HepG2 (cell line): Measurements from ENCODE around the gene ADI1. TPM values are rescaled to one million over a fixed set of nuclear protein-coding genes. Genes with fewer than 3 reads are reported as not detected.
A peak's percentile ranks its signal among the peaks of the same experiment; 100 is the strongest.

Experiments
- EHMT2 ChIP-seq: fragments of 200-600 bp; sonication (generic); IDR thresholded peaks from 2 replicates; pipeline ENCODE4 v1.7.0; 2017; ENCODE audit warnings: antibody characterized with exemption, low read depth, low read length, borderline replicate concordance
- RAD21 ChIP-seq: fragments of 450-650 bp; formaldehyde crosslinking; IDR thresholded peaks from 2 replicates; pipeline ENCODE4 v1.5.0; 2020; ENCODE audit warnings: mild to moderate bottlenecking
- SMAD9 ChIP-seq: sonication (generic); formaldehyde crosslinking; IDR thresholded peaks from 2 replicates; pipeline ENCODE4 v1.5.1; 2020; ENCODE audit warnings: mild to moderate bottlenecking, missing genetic modification reagents
- ZFP82 ChIP-seq: sonication (generic); formaldehyde crosslinking; IDR thresholded peaks from 2 replicates; pipeline ENCODE4 v1.5.1; 2020; ENCODE audit warnings: mild to moderate bottlenecking, missing genetic modification reagents, borderline replicate concordance
- ZMYM3 ChIP-seq: sonication (generic); formaldehyde crosslinking; IDR thresholded peaks from 2 replicates; pipeline ENCODE4 v1.5.1; 2020; ENCODE audit warnings: mild to moderate bottlenecking, missing genetic modification reagents
- ZNF263 ChIP-seq: sonication (generic); formaldehyde crosslinking; IDR thresholded peaks from 2 replicates; pipeline ENCODE4 v1.4.0; 2020; ENCODE audit warnings: missing genetic modification reagents
- ZNF296 ChIP-seq: sonication (generic); formaldehyde crosslinking; conservative IDR thresholded peaks from 2 replicates; pipeline ENCODE4 v1.5.0; 2020; ENCODE audit warnings: mild to moderate bottlenecking, missing genetic modification reagents
- ZNF567 ChIP-seq: sonication (generic); formaldehyde crosslinking; IDR thresholded peaks from 2 replicates; pipeline ENCODE4 v1.8.1; 2023; ENCODE audit warnings: mild to moderate bottlenecking, missing genetic modification reagents, borderline replicate concordance
- ZNF746 ChIP-seq: sonication (generic); formaldehyde crosslinking; IDR thresholded peaks from 2 replicates; pipeline ENCODE4 v1.8.0; 2022; ENCODE audit warnings: mild to moderate bottlenecking, missing genetic modification reagents
- ZNF790 ChIP-seq: sonication (generic); formaldehyde crosslinking; IDR thresholded peaks from 2 replicates; pipeline ENCODE4 v1.8.0; 2022; ENCODE audit warnings: missing genetic modification reagents, mild to moderate bottlenecking, borderline replicate concordance
- polyA plus RNA-seq, 8 experiments: library from polyadenylated mRNA; depleted of rRNA in 3 of 8; stranded (reverse) in 7 of 8; unstranded in 1 of 8; fragments of >200 nt; fragmentation: Illumina TruSeq in 4 of 8; extraction: Trizol in 4 of 8; gene quantifications; 2 replicates each; pipeline versions ENCODE4 v1.2.1 to v1.2.3, GENCODE V29; 2011 to 2016; ENCODE audit warnings: low read depth in 4 of 8, missing spikeins in 1 of 8, mixed read lengths in 1 of 8; ENCODE audit not compliant: insufficient read depth in 1 of 8
- total RNA-seq, 5 experiments: library from RNA; depleted of rRNA; stranded (reverse); fragments of >200 nt; fragmentation: Illumina TruSeq; extraction: Trizol; gene quantifications; 2 replicates each; pipeline ENCODE4 v1.2.3, GENCODE V29; 2016; ENCODE audit warnings: low read depth in 1 of 5
- TF ChIP-seq, protein P1 (sequence below): sonication (generic); IDR thresholded peaks from 2 replicates; pipeline ENCODE4 v1.6.1; 2016; ENCODE audit warnings: low read depth, borderline replicate concordance
- TF ChIP-seq, protein P2 (sequence below): sonication (generic); formaldehyde crosslinking; IDR thresholded peaks from 2 replicates; pipeline ENCODE4 v1.5.0; 2020; ENCODE audit warnings: missing genetic modification reagents, mild to moderate bottlenecking, borderline replicate concordance
- TF ChIP-seq, protein P3 (sequence below): IDR thresholded peaks from 2 replicates; pipeline ENCODE4 v1.4.0; 2020; ENCODE audit warnings: mild to moderate bottlenecking, missing genetic modification reagents
- TF ChIP-seq, protein P4 (sequence below): sonication (generic); formaldehyde crosslinking; IDR thresholded peaks from 2 replicates; pipeline ENCODE4 v1.5.1; 2020; ENCODE audit warnings: missing genetic modification reagents, mild to moderate bottlenecking, borderline replicate concordance
- TF ChIP-seq, protein P5 (sequence below): sonication (generic); formaldehyde crosslinking; IDR thresholded peaks from 2 replicates; pipeline ENCODE4 v1.5.0; 2020; ENCODE audit warnings: mild to moderate bottlenecking, missing genetic modification reagents
- TF ChIP-seq, protein P6 (sequence below): sonication (generic); formaldehyde crosslinking; IDR thresholded peaks from 2 replicates; pipeline ENCODE4 v1.8.1; 2022; ENCODE audit warnings: low read depth, mild to moderate bottlenecking, missing genetic modification reagents

Gene ADI1
- total and polyA plus RNA-seq, 2 of the 13 experiments (the other 11 are each of a cell fraction or from before 2014, with no cell fraction given), result 28.7 to 123 TPM

DNA sequence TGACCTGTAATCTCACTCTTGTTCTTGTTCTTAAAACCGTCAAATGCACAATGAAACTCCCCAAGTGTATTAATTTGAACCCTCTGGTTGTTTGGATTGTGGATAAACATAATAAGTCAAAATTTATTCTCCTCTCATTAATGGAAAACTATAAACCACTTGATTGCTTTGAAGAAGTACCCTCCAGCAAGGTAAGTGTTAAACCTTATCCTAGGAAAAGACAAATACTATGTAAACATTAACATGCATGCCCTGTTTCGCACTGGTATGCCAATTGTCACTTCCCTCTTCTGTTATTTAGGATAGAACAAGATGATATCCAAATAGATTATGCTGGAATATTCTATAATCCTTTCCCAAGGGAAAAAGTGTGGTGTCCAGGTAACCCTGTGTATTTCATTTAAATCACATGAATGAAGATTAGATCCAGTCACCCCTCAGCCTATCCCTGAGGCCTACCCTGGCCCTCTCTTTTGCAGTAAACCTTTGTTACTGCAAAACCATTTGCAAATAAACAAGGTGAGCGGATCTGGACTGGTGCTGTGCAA, 1.3 kb downstream of the ADI1 start (continued):
- TF ChIP-seq, protein P1, sequence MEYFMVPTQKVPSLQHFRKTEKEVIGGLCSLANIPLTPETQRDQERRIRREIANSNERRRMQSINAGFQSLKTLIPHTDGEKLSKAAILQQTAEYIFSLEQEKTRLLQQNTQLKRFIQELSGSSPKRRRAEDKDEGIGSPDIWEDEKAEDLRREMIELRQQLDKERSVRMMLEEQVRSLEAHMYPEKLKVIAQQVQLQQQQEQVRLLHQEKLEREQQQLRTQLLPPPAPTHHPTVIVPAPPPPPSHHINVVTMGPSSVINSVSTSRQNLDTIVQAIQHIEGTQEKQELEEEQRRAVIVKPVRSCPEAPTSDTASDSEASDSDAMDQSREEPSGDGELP, result no peak
- TF ChIP-seq, protein P2, sequence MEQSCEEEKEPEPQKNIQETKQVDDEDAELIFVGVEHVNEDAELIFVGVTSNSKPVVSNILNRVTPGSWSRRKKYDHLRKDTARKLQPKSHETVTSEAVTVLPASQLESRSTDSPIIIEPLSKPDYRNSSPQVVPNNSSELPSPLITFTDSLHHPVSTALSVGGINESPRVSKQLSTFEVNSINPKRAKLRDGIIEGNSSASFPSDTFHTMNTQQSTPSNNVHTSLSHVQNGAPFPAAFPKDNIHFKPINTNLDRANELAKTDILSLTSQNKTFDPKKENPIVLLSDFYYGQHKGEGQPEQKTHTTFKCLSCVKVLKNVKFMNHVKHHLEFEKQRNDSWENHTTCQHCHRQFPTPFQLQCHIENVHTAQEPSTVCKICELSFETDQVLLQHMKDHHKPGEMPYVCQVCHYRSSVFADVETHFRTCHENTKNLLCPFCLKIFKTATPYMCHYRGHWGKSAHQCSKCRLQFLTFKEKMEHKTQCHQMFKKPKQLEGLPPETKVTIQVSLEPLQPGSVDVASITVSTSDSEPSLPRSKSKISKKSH (CRISPR knock-in tag), result no peak
- TF ChIP-seq, protein P3, sequence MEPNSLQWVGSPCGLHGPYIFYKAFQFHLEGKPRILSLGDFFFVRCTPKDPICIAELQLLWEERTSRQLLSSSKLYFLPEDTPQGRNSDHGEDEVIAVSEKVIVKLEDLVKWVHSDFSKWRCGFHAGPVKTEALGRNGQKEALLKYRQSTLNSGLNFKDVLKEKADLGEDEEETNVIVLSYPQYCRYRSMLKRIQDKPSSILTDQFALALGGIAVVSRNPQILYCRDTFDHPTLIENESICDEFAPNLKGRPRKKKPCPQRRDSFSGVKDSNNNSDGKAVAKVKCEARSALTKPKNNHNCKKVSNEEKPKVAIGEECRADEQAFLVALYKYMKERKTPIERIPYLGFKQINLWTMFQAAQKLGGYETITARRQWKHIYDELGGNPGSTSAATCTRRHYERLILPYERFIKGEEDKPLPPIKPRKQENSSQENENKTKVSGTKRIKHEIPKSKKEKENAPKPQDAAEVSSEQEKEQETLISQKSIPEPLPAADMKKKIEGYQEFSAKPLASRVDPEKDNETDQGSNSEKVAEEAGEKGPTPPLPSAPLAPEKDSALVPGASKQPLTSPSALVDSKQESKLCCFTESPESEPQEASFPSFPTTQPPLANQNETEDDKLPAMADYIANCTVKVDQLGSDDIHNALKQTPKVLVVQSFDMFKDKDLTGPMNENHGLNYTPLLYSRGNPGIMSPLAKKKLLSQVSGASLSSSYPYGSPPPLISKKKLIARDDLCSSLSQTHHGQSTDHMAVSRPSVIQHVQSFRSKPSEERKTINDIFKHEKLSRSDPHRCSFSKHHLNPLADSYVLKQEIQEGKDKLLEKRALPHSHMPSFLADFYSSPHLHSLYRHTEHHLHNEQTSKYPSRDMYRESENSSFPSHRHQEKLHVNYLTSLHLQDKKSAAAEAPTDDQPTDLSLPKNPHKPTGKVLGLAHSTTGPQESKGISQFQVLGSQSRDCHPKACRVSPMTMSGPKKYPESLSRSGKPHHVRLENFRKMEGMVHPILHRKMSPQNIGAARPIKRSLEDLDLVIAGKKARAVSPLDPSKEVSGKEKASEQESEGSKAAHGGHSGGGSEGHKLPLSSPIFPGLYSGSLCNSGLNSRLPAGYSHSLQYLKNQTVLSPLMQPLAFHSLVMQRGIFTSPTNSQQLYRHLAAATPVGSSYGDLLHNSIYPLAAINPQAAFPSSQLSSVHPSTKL, result peak; percentile 16; the same call in 1 of the 2 replicates
- no peak for TF ChIP-seq ZNF263 (CRISPR knock-in tag)
- 0 out of 2 replicates have a peak, but pooled peaks have one; percentile 72 for TF ChIP-seq ZFP82 (CRISPR knock-in tag)
- TF ChIP-seq ZNF746 (CRISPR knock-in tag), result no peak
- TF ChIP-seq, protein P4, sequence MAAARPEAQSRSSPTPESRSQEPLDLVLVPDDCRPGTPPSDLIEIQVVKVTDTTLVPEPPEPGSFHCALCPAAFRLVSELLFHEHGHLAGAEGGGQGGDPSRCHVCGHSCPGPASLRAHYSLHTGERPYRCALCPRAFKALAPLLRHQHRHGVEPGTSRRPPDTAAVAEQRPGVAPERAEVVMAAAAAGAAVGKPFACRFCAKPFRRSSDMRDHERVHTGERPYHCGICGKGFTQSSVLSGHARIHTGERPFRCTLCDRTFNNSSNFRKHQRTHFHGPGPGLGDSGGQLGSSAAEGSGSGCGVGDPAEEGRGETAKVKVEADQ (CRISPR knock-in tag), result 0 out of 2 replicates have a peak, but pooled peaks have one; percentile 13
- TF ChIP-seq SMAD9 (CRISPR knock-in tag), result no peak
- TF ChIP-seq, protein P5, sequence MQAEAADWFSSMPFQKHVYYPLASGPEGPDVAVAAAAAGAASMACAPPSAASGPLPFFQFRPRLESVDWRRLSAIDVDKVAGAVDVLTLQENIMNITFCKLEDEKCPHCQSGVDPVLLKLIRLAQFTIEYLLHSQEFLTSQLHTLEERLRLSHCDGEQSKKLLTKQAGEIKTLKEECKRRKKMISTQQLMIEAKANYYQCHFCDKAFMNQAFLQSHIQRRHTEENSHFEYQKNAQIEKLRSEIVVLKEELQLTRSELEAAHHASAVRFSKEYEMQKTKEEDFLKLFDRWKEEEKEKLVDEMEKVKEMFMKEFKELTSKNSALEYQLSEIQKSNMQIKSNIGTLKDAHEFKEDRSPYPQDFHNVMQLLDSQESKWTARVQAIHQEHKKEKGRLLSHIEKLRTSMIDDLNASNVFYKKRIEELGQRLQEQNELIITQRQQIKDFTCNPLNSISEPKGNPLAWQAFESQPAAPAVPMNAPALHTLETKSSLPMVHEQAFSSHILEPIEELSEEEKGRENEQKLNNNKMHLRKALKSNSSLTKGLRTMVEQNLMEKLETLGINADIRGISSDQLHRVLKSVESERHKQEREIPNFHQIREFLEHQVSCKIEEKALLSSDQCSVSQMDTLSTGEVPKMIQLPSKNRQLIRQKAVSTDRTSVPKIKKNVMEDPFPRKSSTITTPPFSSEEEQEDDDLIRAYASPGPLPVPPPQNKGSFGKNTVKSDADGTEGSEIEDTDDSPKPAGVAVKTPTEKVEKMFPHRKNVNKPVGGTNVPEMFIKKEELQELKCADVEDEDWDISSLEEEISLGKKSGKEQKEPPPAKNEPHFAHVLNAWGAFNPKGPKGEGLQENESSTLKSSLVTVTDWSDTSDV, result no peak
- no peak for TF ChIP-seq ZMYM3
- no peak for TF ChIP-seq EHMT2
- no peak for TF ChIP-seq ZNF296 (CRISPR knock-in tag)
- TF ChIP-seq, protein P6, sequence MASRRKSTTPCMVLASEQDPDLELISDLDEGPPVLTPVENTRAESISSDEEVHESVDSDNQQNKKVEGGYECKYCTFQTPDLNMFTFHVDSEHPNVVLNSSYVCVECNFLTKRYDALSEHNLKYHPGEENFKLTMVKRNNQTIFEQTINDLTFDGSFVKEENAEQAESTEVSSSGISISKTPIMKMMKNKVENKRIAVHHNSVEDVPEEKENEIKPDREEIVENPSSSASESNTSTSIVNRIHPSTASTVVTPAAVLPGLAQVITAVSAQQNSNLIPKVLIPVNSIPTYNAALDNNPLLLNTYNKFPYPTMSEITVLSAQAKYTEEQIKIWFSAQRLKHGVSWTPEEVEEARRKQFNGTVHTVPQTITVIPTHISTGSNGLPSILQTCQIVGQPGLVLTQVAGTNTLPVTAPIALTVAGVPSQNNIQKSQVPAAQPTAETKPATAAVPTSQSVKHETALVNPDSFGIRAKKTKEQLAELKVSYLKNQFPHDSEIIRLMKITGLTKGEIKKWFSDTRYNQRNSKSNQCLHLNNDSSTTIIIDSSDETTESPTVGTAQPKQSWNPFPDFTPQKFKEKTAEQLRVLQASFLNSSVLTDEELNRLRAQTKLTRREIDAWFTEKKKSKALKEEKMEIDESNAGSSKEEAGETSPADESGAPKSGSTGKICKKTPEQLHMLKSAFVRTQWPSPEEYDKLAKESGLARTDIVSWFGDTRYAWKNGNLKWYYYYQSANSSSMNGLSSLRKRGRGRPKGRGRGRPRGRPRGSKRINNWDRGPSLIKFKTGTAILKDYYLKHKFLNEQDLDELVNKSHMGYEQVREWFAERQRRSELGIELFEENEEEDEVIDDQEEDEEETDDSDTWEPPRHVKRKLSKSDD (CRISPR knock-in tag), result no peak
- no peak for TF ChIP-seq RAD21 (CRISPR knock-in tag)
- TF ChIP-seq ZNF567, result no peak
- TF ChIP-seq ZNF790 (CRISPR knock-in tag), result no peak
